Measurements from ENCODE around the gene HDAC2. TPM values are rescaled to one million over a fixed set of nuclear protein-coding genes. Genes with fewer than 3 reads are reported as not detected.

The HDAC2 gene
- total and polyA plus RNA-seq, 2 of the 13 experiments (the other 11 are each of a cell fraction or from before 2014, with no cell fraction given), result 99.6 to 114 TPM

DNA sequence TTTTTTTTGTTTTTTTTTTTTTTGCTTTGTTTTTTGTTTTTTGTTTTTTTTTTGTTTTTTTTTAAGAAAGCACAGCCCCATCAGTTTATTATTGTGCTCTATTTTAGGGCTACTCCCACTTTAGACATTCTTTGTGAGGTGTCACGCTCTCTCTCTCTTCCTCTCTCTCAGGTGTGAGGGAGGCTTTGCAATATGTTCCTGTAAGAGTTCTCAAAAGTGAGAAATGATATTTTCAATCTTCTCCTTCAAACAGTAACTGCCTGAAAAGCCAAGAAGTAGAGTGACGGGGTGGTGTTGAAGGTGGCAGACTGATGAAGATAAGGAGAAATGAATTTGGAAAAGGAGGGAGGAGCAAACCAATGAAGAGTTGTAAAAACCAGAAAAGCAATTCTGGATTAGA lies 28.3 kb upstream of the HDAC2 start:
- Histone ChIP-seq H3K4me3 (replicated peaks in 1 of 3; ENCODE audit: insufficient read depth in 1 of 3, low read depth in 2 of 3, low read length in 3 of 3) (no peak overlapping the region), H4K20me1 (ENCODE audit: insufficient read depth, low read length) (no peaks in the 10 kb centered on the region), H3K9ac (ENCODE audit: insufficient read depth, low read depth, low read length) (no peak overlapping the region), H2AFZ (ENCODE audit: low read length) (no peak overlapping the region), H3K4me1 (ENCODE audit: insufficient read depth, low read length) (peaks cover 13% of the 10 kb centered on the region), H3K9me3 (ENCODE audit: low read length) (no peaks in the 10 kb centered on the region), H3K27me3 (ENCODE audit: control insufficient read depth in 1 of 2, insufficient read depth in 2 of 2, low read length in 2 of 2) (no peaks in the 10 kb centered on the region), H3K27ac (ENCODE audit: extremely low read length, insufficient read depth, low read length) (no peak overlapping the region), H3K4me2 (ENCODE audit: low read depth, low read length) (no peak overlapping the region), H3K79me2 (ENCODE audit: insufficient read depth, low read length) (no peaks in the 10 kb centered on the region), H3K36me3 (replicated peaks in 1 of 2; ENCODE audit: control insufficient read depth in 1 of 2, insufficient read depth in 2 of 2, low read length in 2 of 2) (no peaks in the 10 kb centered on the region)
- DNase-seq (ENCODE audit: low spot score) (no peak), ATAC-seq (no peak), FAIRE-seq (no peak)
- WGBS (ENCODE audit: low lambda C conversion rate), result 28% methylated on average over 2 of the region's 2 CpGs
- in situ Hi-C loops (cut with HindIII; ENCODE audit: extremely low pct_ligation_motif_present, low pct_unique_long_range_greater_than_20kb) (loop anchor here (25.0 kb wide), 2 partner anchors 338 to 1888 kb away; partner anchors contain the start of gene HS3ST5), intact Hi-C loops (cut with micrococcal nuclease; ENCODE audit: unreplicated experiment) (loop anchor here (5.0 kb wide), 3 partner anchors 748 to 1548 kb away; no protein-coding TSS in a partner anchor)
- POLR2A ChIA-PET, result no interaction called here
- CTCF ChIA-PET (ENCODE audit: low intra/inter-chr PET ratio, low total read pairs), result no interaction called here
- BruUV-seq (replicated peaks), result no TSS peak
- TF ChIP-seq, protein P1, sequence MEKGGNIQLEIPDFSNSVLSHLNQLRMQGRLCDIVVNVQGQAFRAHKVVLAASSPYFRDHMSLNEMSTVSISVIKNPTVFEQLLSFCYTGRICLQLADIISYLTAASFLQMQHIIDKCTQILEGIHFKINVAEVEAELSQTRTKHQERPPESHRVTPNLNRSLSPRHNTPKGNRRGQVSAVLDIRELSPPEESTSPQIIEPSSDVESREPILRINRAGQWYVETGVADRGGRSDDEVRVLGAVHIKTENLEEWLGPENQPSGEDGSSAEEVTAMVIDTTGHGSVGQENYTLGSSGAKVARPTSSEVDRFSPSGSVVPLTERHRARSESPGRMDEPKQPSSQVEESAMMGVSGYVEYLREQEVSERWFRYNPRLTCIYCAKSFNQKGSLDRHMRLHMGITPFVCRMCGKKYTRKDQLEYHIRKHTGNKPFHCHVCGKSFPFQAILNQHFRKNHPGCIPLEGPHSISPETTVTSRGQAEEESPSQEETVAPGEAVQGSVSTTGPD (CRISPR knock-in tag; IDR thresholded peaks at IDR 0.05), result no peak
- TF ChIP-seq MED8 (CRISPR knock-in tag; IDR thresholded peaks at IDR 0.05; ENCODE audit: insufficient replicate concordance) (no peak), ZNF256 (CRISPR knock-in tag; conservative IDR thresholded peaks at IDR 0.05) (no peak), HDAC6 (IDR thresholded peaks at IDR 0.05; ENCODE audit: low read depth, low read length) (no peak), ZBTB1 (CRISPR knock-in tag; IDR thresholded peaks at IDR 0.05; ENCODE audit: borderline replicate concordance) (no peak), SUZ12 (IDR thresholded peaks at IDR 0.05; ENCODE audit: low read depth, low read length) (no peak), ZNF296 (CRISPR knock-in tag; conservative IDR thresholded peaks at IDR 0.05) (no peak), KDM5A (IDR thresholded peaks at IDR 0.05; ENCODE audit: borderline replicate concordance, low read length) (no peak), ZNF589 (CRISPR knock-in tag; conservative IDR thresholded peaks at IDR 0.05) (no peak), ASH2L (IDR thresholded peaks at IDR 0.05; ENCODE audit: insufficient read length, low read depth, low read length) (no peak), ZNF570 (CRISPR knock-in tag; IDR thresholded peaks at IDR 0.05; ENCODE audit: borderline replicate concordance) (no peak)
- TF ChIP-seq, protein P2, sequence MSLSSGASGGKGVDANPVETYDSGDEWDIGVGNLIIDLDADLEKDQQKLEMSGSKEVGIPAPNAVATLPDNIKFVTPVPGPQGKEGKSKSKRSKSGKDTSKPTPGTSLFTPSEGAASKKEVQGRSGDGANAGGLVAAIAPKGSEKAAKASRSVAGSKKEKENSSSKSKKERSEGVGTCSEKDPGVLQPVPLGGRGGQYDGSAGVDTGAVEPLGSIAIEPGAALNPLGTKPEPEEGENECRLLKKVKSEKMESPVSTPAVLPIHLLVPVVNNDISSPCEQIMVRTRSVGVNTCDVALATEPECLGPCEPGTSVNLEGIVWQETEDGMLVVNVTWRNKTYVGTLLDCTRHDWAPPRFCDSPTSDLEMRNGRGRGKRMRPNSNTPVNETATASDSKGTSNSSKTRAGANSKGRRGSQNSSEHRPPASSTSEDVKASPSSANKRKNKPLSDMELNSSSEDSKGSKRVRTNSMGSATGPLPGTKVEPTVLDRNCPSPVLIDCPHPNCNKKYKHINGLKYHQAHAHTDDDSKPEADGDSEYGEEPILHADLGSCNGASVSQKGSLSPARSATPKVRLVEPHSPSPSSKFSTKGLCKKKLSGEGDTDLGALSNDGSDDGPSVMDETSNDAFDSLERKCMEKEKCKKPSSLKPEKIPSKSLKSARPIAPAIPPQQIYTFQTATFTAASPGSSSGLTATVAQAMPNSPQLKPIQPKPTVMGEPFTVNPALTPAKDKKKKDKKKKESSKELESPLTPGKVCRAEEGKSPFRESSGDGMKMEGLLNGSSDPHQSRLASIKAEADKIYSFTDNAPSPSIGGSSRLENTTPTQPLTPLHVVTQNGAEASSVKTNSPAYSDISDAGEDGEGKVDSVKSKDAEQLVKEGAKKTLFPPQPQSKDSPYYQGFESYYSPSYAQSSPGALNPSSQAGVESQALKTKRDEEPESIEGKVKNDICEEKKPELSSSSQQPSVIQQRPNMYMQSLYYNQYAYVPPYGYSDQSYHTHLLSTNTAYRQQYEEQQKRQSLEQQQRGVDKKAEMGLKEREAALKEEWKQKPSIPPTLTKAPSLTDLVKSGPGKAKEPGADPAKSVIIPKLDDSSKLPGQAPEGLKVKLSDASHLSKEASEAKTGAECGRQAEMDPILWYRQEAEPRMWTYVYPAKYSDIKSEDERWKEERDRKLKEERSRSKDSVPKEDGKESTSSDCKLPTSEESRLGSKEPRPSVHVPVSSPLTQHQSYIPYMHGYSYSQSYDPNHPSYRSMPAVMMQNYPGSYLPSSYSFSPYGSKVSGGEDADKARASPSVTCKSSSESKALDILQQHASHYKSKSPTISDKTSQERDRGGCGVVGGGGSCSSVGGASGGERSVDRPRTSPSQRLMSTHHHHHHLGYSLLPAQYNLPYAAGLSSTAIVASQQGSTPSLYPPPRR (CRISPR knock-in tag; IDR thresholded peaks at IDR 0.05; ENCODE audit: borderline replicate concordance), result no peak
- TF ChIP-seq, protein P3, sequence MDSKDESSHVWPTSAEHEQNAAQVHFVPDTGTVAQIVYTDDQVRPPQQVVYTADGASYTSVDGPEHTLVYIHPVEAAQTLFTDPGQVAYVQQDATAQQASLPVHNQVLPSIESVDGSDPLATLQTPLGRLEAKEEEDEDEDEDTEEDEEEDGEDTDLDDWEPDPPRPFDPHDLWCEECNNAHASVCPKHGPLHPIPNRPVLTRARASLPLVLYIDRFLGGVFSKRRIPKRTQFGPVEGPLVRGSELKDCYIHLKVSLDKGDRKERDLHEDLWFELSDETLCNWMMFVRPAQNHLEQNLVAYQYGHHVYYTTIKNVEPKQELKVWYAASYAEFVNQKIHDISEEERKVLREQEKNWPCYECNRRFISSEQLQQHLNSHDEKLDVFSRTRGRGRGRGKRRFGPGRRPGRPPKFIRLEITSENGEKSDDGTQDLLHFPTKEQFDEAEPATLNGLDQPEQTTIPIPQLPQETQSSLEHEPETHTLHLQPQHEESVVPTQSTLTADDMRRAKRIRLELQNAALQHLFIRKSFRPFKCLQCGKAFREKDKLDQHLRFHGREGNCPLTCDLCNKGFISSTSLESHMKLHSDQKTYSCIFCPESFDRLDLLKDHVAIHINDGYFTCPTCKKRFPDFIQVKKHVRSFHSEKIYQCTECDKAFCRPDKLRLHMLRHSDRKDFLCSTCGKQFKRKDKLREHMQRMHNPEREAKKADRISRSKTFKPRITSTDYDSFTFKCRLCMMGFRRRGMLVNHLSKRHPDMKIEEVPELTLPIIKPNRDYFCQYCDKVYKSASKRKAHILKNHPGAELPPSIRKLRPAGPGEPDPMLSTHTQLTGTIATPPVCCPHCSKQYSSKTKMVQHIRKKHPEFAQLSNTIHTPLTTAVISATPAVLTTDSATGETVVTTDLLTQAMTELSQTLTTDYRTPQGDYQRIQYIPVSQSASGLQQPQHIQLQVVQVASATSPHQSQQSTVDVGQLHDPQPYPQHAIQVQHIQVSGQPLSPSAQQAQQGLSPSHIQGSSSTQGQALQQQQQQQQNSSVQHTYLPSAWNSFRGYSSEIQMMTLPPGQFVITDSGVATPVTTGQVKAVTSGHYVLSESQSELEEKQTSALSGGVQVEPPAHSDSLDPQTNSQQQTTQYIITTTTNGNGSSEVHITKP (CRISPR knock-in tag; IDR thresholded peaks at IDR 0.05; ENCODE audit: low read depth), result no peak
- TF ChIP-seq, protein P4, sequence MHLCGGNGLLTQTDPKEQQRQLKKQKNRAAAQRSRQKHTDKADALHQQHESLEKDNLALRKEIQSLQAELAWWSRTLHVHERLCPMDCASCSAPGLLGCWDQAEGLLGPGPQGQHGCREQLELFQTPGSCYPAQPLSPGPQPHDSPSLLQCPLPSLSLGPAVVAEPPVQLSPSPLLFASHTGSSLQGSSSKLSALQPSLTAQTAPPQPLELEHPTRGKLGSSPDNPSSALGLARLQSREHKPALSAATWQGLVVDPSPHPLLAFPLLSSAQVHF (CRISPR knock-in tag; IDR thresholded peaks at IDR 0.05), result no peak
